Omental fat pad (tissue), 4 donors: ENCODE data around the gene ITGB7. TPM values are rescaled to one million over a fixed set of nuclear protein-coding genes. Genes with fewer than 3 reads are reported as not detected.

Source experiments
- ATAC-seq: fragments of 150-250 bp; one replicate; pipeline ENCODE4 v1.9.1; 2016; ENCODE audit warnings: mild to moderate bottlenecking, moderate library complexity; ENCODE audit not compliant: low FRiP score
- DNase-seq: peaks from one replicate; pipeline ENCODE4 v3.0.0-alpha.2; 2019; ENCODE audit warnings: low spot score
- total RNA-seq, 4 donors: library from RNA; depleted of rRNA; stranded (reverse); fragments of >200 nt; gene quantifications; one replicate each; pipeline ENCODE4 v1.1.0, GENCODE V29; 2016
- TF ChIP-seq, protein P1 (sequence below), 3 donors: fragments of 450-650 bp; IDR thresholded peaks; one replicate each; pipeline ENCODE4 v1.5.1; 2016 to 2017; ENCODE audit warnings: antibody characterized with exemption in 3 of 3, mild to moderate bottlenecking in 3 of 3, moderate library complexity in 2 of 3

ITGB7 gene
- total RNA-seq, 4 donors from 2014 or later = 1.1 to 2.8 (median 1.9) TPM

DNA sequence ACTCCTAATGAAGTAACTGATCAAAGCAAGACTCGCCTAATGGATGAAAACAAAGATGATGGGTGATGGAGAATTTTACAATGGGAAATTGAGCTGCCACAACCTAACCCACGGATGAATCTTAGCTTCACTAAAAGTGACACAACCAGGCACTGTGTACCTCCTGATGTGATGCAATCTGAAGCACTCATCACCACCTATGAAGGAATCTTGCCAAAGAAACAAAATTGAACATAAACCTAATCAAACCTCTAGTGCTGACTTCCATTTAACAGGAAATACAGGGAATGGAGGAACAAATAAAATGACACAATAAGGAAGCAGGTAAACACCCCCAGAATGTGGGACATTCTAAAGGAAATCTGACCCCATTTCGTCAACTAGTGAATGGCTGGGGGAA lies 38.2 kb upstream of the ITGB7 start:
- ATAC-seq (no peak), DNase-seq (no peak)
- TF ChIP-seq, protein P1, sequence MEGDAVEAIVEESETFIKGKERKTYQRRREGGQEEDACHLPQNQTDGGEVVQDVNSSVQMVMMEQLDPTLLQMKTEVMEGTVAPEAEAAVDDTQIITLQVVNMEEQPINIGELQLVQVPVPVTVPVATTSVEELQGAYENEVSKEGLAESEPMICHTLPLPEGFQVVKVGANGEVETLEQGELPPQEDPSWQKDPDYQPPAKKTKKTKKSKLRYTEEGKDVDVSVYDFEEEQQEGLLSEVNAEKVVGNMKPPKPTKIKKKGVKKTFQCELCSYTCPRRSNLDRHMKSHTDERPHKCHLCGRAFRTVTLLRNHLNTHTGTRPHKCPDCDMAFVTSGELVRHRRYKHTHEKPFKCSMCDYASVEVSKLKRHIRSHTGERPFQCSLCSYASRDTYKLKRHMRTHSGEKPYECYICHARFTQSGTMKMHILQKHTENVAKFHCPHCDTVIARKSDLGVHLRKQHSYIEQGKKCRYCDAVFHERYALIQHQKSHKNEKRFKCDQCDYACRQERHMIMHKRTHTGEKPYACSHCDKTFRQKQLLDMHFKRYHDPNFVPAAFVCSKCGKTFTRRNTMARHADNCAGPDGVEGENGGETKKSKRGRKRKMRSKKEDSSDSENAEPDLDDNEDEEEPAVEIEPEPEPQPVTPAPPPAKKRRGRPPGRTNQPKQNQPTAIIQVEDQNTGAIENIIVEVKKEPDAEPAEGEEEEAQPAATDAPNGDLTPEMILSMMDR (IDR thresholded peaks at IDR 0.05) = no peak

DNA sequence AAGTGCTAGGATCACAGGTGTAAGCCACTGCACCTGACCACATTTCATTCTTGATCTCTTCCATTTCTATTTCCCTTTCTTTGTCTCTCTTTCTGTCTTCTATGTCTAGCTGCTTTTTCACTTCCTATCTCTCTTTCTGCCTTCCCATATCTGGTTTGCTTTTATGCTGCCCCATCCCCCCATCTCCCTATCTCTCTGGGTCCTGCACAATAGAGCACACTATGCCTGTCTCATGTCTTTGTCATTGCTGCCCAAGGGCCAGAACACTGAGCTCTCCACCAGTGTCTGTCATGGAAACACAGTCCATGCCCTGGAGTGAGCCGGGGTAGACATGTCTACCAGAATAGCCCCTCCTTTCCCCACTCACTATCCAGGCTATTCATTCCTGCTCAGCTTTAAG lies 37.3 kb upstream of the ITGB7 start:
- ATAC-seq (no peak), DNase-seq (no peak)
- TF ChIP-seq, protein P1 (IDR thresholded peaks at IDR 0.05) = no peak

DNA sequence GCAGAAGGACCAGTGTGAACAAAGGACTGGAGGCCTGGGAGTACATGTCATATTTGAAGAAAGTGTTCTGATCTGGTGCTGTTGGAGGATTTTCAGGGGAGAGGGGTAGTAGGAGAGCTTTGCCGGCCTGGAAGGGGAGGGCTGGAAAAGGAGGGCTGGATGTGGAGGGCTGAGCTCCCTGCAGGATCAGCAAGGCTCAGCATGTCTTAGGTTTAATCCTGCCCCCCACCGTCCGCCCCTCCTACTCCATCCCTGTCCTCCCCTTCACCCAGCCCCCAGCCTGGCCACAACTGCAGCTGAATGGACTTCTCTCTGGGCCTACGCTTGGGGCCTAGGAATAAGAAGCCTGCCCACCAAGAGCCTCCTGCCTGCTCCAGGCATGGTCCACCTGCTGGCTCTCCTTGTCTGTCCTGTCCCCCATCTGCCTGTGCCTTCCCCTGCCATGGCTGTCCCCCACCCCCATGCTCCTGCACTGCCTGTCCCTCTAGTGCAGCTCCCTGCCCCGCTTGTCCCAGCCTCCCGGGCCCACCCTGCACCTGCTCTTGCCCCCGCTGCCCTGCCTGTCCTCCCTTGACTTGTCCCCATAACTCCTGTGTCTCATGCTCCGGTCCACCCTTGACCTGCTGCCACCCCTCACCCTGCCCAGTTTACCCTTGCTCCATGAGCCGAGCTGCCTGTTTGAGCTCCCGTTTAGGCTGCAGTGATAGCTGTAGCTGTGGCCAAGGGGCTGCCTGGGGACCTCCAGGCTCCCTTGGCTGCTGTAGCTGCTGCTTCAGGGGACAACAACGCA lies 34.8 kb upstream of the ITGB7 start:
- ATAC-seq = no peak
- TF ChIP-seq, protein P1 (IDR thresholded peaks at IDR 0.05) = no peak
- DNase-seq = no peak

DNA sequence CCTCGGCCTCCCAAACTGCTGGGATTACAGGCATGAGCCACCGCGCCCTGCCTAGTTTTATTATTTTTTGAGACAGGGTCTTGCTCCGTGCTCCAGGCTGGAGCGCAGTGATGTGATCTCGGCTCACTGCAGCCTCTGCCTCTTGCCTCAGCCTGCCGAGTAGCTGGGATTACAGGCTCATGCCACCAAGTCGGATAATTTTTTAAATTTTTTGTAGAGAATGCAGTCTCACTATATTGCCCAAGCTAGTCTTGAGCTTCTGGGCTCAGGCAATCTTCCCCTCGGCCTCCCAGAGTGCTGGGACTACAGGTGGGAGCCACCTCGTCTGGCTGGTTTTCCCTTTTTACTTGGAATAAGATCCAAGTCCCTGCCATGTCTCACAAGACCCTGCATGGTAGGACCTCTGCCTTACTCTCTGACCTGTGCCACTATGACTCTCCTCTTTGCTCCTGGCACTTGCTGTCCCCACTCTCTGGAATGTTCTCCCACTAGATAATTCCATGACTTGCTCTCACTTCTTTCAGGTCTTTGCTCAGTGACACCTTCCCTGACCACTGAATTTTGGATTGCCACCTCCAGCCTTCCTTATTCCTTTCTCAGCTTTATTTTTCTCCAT lies 32.7 kb upstream of the ITGB7 start:
- DNase-seq (no peak), ATAC-seq (no peak)
- TF ChIP-seq, protein P1 (IDR thresholded peaks at IDR 0.05) = no peak

DNA sequence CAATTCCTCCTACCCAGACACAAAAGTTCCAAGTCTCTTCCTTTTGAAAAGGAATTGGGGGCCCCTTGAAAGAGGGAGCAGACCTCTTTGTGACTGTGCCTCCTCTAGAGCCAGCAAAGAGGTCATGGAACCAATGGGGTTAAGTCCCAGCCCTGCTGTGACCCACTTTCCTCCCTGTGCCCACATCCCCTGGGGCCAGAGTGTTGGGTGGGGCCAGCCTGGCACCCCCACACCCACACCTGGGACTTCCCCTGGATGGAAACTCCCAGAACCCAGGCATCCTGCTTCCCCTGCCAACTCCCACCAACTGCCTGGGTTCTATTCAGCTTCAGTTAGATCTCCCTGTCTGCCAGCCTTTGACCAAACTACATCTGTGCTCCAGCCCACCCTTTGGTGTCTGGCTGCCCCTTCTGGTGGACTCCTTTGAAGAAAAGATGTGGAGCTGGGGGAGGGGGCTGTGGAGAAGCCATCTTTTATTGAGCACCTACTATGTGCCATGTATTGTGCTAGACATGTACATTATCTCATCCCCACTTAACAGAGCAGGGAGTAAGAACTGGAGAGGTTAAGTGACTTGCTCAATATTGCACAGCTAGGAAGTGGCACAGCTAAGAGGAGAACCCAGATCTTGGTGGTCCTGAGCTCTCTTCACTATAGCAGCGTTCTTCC lies 29.5 kb upstream of the ITGB7 start:
- ATAC-seq = no peak
- TF ChIP-seq, protein P1 (IDR thresholded peaks at IDR 0.05) = no peak
- DNase-seq = no peak

DNA sequence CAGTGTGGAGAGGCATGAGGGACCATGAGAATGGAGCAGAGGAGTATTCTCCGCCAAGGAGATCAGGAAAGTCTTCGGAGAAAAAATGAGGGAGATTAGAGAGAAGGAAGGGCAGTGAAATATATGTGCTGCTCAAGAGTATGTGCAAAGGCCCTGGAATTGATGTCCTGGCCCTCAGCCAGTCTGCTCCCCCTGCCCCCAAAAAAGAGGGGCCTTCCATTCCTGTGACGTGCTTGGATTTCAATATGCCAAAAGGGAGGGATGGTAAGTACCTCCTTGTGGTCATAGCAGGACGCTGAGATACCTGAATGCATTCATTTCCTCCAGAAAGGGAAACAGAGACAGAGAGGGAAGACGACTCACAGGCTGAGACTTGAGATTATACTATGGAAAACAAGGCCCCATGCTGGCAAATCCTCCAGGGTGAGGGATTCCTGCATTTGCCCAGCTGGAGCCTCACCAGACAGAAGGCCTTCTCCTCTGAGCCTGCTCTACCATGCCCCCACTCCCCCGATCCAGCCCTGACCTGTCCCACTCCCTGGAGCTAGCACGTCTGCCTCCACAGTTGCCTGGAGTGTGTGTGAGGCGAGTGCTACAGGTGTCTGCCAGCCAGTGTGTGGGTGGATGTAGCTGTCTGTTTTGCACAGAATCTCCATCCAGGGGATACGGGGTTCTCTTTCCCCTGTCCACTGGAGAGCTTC lies 28.8 kb upstream of the ITGB7 start:
- ATAC-seq = no peak
- TF ChIP-seq, protein P1 (IDR thresholded peaks at IDR 0.05) = no peak
- DNase-seq = no peak
